Nephron progenitor cell (in vitro differentiated cells): ENCODE results near the gene MAP3K3.
"Not testable (repeated sequence)": the region's sequence is repeated elsewhere in the genome, so short reads cannot be mapped to it uniquely, and the experiment has no call there.

Source experiments
- DNase-seq: peaks from one replicate; pipeline ENCODE4 v3.0.0; 2021
- H3K27ac Mint-ChIP-seq: 2 replicates; pipeline ENCODE4 v1.8.0; 2021; ENCODE audit warnings: mild to moderate bottlenecking, moderate library complexity, mixed read lengths
- H3K27me3 Mint-ChIP-seq: 2 replicates; pipeline ENCODE4 v1.8.0; 2021; ENCODE audit warnings: mild to moderate bottlenecking, low read depth, mixed read lengths; ENCODE audit not compliant: poor library complexity
- H3K36me3 Mint-ChIP-seq: 2 replicates; pipeline ENCODE4 v1.8.0; 2021; ENCODE audit warnings: low read depth, mixed read lengths
- H3K4me1 Mint-ChIP-seq: 2 replicates; pipeline ENCODE4 v1.8.0; 2021; ENCODE audit warnings: mixed read lengths
- H3K4me3 Mint-ChIP-seq: 2 replicates; pipeline ENCODE4 v1.8.0; 2021; ENCODE audit warnings: mild to moderate bottlenecking, moderate library complexity, mixed read lengths
- H3K9me3 Mint-ChIP-seq: 2 replicates; pipeline ENCODE4 v1.8.0; 2021; ENCODE audit warnings: mild to moderate bottlenecking, moderate library complexity, mixed read lengths
- CTCF ChIP-seq: fragments of 200-600 bp; sonication (generic); IDR thresholded peaks from 2 replicates; pipeline ENCODE4 v1.5.0; 2021; ENCODE audit warnings: antibody characterized with exemption

Gene MAP3K3

GRCh38 chr17:63709110-63709509 is 86.9 kb downstream of the MAP3K3 start:
- Mint-ChIP-seq H3K36me3 (peaks cover 30% of the 10 kb centered on the region), H3K27ac (no peak overlapping the region), H3K9me3 (no peaks in the 10 kb centered on the region), H3K4me1 (peaks cover 19% of the 10 kb centered on the region), H3K4me3 (no peak overlapping the region), H3K27me3 (peaks cover 2% of the 10 kb centered on the region)
- no peak for TF ChIP-seq CTCF
- DNase-seq, result no peak

GRCh38 chr17:63714550-63715277 is 92.5 kb downstream of the MAP3K3 start:
- TF ChIP-seq CTCF, result no peak
- peaks cover 16% of the 10 kb centered on the region for H3K36me3 Mint-ChIP-seq
- no peak for DNase-seq
- H3K4me3 Mint-ChIP-seq, result no peak overlapping the region
- H3K27me3 Mint-ChIP-seq, result peaks cover 2% of the 10 kb centered on the region
- no peaks in the 10 kb centered on the region for H3K9me3 Mint-ChIP-seq
- H3K4me1 Mint-ChIP-seq, result peaks cover 23% of the 10 kb centered on the region
- peak overlapping the region; percentile 83 for H3K27ac Mint-ChIP-seq

GRCh38 chr17:63716426-63716825 is 94.2 kb downstream of the MAP3K3 start:
- Mint-ChIP-seq H3K4me3 (no peak overlapping the region), H3K27me3 (peaks cover 5% of the 10 kb centered on the region), H3K36me3 (peaks cover 15% of the 10 kb centered on the region), H3K9me3 (no peaks in the 10 kb centered on the region), H3K4me1 (peaks cover 23% of the 10 kb centered on the region), H3K27ac (no peak overlapping the region)
- no peak for TF ChIP-seq CTCF
- DNase-seq, result no peak

GRCh38 chr17:63718988-63719387 is 96.8 kb downstream of the MAP3K3 start:
- H3K36me3 Mint-ChIP-seq, result peaks cover 4% of the 10 kb centered on the region
- peaks cover 3% of the 10 kb centered on the region for H3K27me3 Mint-ChIP-seq
- H3K9me3 Mint-ChIP-seq, result no peaks in the 10 kb centered on the region
- H3K4me1 Mint-ChIP-seq, result peaks cover 15% of the 10 kb centered on the region
- no peak overlapping the region for H3K4me3 Mint-ChIP-seq
- no peak for TF ChIP-seq CTCF
- H3K27ac Mint-ChIP-seq, result no peak overlapping the region
- no peak for DNase-seq

GRCh38 chr17:63720194-63720593 is 98.0 kb downstream of the MAP3K3 start:
- H3K27me3 Mint-ChIP-seq, H3K9me3 Mint-ChIP-seq, DNase-seq, H3K27ac Mint-ChIP-seq, H3K4me3 Mint-ChIP-seq, H3K4me1 Mint-ChIP-seq: not testable (repeated sequence)
- H3K36me3 Mint-ChIP-seq, result peaks cover 12% of the 10 kb centered on the region

GRCh38 chr17:63722403-63722802 is 100.2 kb downstream of the MAP3K3 start:
- Mint-ChIP-seq H3K4me3 (no peak overlapping the region), H3K27ac (no peak overlapping the region), H3K27me3 (peaks cover 8% of the 10 kb centered on the region), H3K36me3 (peaks cover 22% of the 10 kb centered on the region), H3K4me1 (no peaks in the 10 kb centered on the region), H3K9me3 (no peaks in the 10 kb centered on the region)
- no peak for DNase-seq
- TF ChIP-seq CTCF, result no peak
